Lower lobe of right lung (tissue), 2 donors: ENCODE results near the gene C12orf50. TPM values are rescaled to one million over a fixed set of nuclear protein-coding genes. Genes with fewer than 3 reads are reported as not detected.
"Not testable (repeated sequence)": the region's sequence is repeated elsewhere in the genome, so short reads cannot be mapped to it uniquely, and the experiment has no call there.

Experiments used
- ATAC-seq, 2 donors: fragments of 200-7000 bp; cut with Tn5 transposase; one replicate each; pipeline ENCODE4 v1.9.1; 2020 to 2022; ENCODE audit warnings: mild to moderate bottlenecking in 2 of 2, moderate library complexity in 2 of 2
- DNase-seq: peaks from one replicate; pipeline ENCODE4 v3.0.0-alpha.2; 2020
- H3K27ac ChIP-seq: fragments of 200-600 bp; one replicate; pipeline ENCODE4 v1.8.0; 2022
- H3K27me3 ChIP-seq: fragments of 200-600 bp; one replicate; pipeline ENCODE4 v1.8.0; 2022; ENCODE audit warnings: low read depth
- H3K36me3 ChIP-seq: fragments of 200-600 bp; one replicate; pipeline ENCODE4 v1.8.0; 2022; ENCODE audit warnings: mild to moderate bottlenecking
- H3K4me1 ChIP-seq: fragments of 200-600 bp; one replicate; pipeline ENCODE4 v1.8.0; 2022
- H3K4me3 ChIP-seq: fragments of 200-600 bp; one replicate; pipeline ENCODE4 v1.8.0; 2022; ENCODE audit warnings: mild to moderate bottlenecking
- H3K9me3 ChIP-seq: fragments of 200-600 bp; one replicate; pipeline ENCODE4 v1.8.0; 2022
- intact Hi-C: fragments of 100-400 bp; cut with DNase I; formaldehyde crosslinking; loops from one replicate; pipeline ENCODE4 v1.11.0; 2022
- total RNA-seq: library from RNA; stranded (reverse); fragmentation: NEBNext Ultra II Directional; extraction: Animal tissue kit (Norgen Biotek cat#: 25700); gene quantifications from one replicate; pipeline ENCODE4 v1.2.1, GENCODE V29; 2021
- TF ChIP-seq, protein P1 (sequence below): fragments of 200-600 bp; IDR thresholded peaks from one replicate; pipeline ENCODE4 v1.8.0; 2022; ENCODE audit warnings: antibody characterized with exemption, mild to moderate bottlenecking
- donor health status: DM: no; HTN: yes; CAD: no; lungs with severe emphysema.

Gene C12orf50
- total RNA-seq, 1 donor from 2014 or later, result not detected

- intact Hi-C loops, result no loop called here
Observed at GRCh38 chr12:87967871-87968270, 61.3 kb downstream of the C12orf50 start.

GRCh38 chr12:87960566-87960965 is 68.6 kb downstream of the C12orf50 start:
- no peaks in the 10 kb centered on the region for H3K4me1 ChIP-seq
- intact Hi-C loops, result no loop called here
- DNase-seq (no peak), ATAC-seq (no peak)
- TF ChIP-seq, protein P1, sequence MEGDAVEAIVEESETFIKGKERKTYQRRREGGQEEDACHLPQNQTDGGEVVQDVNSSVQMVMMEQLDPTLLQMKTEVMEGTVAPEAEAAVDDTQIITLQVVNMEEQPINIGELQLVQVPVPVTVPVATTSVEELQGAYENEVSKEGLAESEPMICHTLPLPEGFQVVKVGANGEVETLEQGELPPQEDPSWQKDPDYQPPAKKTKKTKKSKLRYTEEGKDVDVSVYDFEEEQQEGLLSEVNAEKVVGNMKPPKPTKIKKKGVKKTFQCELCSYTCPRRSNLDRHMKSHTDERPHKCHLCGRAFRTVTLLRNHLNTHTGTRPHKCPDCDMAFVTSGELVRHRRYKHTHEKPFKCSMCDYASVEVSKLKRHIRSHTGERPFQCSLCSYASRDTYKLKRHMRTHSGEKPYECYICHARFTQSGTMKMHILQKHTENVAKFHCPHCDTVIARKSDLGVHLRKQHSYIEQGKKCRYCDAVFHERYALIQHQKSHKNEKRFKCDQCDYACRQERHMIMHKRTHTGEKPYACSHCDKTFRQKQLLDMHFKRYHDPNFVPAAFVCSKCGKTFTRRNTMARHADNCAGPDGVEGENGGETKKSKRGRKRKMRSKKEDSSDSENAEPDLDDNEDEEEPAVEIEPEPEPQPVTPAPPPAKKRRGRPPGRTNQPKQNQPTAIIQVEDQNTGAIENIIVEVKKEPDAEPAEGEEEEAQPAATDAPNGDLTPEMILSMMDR, result no peak
- no peak overlapping the region for H3K27ac ChIP-seq
- no peaks in the 10 kb centered on the region for H3K36me3 ChIP-seq
- H3K27me3 ChIP-seq, result no peaks in the 10 kb centered on the region
- H3K4me3 ChIP-seq, result no peak overlapping the region
- no peaks in the 10 kb centered on the region for H3K9me3 ChIP-seq

More at GRCh38 chr12:87967871-87968270, 61.3 kb downstream of the C12orf50 start:
- H3K4me3 ChIP-seq, result no peak overlapping the region
- TF ChIP-seq, protein P1, result no peak
- H3K27me3 ChIP-seq, result no peaks in the 10 kb centered on the region
- H3K27ac ChIP-seq, result no peak overlapping the region
- no peaks in the 10 kb centered on the region for H3K9me3 ChIP-seq
- H3K4me1 ChIP-seq, result no peaks in the 10 kb centered on the region
- no peaks in the 10 kb centered on the region for H3K36me3 ChIP-seq
- ATAC-seq (no peak), DNase-seq (no peak)

DNA sequence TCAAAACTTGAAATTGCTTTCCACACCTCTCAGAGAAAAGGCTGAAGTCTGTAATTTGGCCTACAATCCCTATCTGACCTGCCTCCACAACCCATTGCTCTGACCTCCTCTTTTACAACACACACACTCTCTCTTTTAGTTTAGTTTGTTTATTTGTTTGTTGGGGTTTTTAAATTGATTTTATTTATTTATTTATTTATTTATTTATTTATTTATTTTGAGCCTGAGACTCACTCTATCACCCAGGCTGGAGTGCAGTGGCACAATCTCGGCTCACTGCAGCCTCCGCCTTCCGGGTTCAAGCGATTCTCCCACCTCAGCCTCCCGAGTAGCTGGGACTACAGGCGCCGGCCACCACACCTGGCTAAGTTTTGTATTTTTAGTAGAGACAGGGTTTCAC is 75.2 kb downstream of the C12orf50 start:
- H3K36me3 ChIP-seq, DNase-seq, H3K9me3 ChIP-seq, intact Hi-C loops, H3K4me3 ChIP-seq, H3K27me3 ChIP-seq, H3K4me1 ChIP-seq, ATAC-seq, H3K27ac ChIP-seq: not testable (repeated sequence)

DNA sequence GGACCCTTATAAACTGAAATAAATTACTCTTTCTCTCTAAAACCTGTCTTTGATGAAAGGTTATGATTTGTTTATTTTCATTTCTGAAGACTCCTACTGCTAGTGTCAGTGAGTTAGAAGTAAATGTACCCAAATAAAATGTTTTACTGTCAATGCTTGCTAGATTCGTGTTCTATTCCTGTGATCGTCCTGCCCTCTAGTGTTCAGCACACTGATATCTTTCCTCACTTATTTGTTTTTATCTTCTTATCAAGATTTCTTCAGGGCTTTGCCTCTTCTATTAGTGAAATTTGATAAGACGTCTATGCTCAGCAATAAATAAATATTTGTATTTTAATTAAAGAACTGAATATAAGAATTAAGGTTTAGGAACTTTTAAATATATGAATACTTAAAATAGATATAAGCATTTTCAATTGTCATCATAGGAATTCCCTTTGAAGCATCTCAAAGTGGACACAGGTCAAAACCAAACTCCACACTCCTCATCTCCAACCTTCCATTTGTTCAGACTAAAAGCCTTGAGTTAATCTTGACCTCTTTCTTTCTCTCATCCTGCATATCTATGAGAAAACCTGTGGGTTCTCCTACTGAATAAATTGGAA is 75.8 kb downstream of the C12orf50 start:
- H3K9me3 ChIP-seq, result no peaks in the 10 kb centered on the region
- no peak overlapping the region for H3K4me3 ChIP-seq
- no peak for ATAC-seq
- H3K27me3 ChIP-seq, result no peaks in the 10 kb centered on the region
- no peaks in the 10 kb centered on the region for H3K4me1 ChIP-seq
- TF ChIP-seq, protein P1, result peak; percentile 27
- H3K27ac ChIP-seq, result no peak overlapping the region
- intact Hi-C loops, result no loop called here
- no peaks in the 10 kb centered on the region for H3K36me3 ChIP-seq
- DNase-seq, result no peak

DNA sequence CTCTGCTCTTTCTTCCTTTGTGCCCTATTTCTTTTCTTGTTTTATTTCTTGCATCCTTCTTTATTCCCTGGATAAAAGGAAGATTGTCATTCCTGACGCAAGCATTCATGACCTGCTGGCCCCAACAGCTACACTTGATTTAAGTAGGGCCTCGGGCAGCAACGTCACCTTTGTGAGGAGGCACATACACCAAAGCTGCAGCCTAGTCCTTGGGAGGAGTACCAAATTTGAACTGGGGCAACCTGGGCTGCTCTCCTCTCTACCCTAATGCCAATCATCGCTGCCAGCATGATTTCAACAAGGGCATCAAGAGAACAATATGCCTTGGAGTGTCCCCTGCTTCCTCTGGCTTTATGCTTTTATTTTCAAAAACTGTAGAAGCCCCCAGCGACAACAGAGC is 76.4 kb downstream of the C12orf50 start:
- H3K4me3 ChIP-seq, result no peak overlapping the region
- DNase-seq, result no peak

DNA sequence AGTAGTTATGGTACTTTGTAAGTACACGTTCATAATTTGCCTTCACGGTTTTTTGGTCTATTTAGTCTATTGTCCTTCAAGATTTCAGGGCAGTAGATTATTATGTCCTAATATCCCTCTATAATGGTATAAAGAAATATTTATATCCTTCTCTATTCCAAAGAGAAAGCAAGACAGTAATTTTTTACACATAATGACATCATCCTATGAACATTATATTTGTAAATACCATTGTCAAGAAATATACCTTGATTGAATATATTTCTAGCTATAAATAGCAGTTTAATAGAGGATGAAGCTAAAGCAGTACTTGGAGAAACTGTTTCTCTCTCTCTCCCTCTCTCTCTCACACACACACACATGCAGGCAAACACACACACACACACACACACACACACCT is 77.0 kb downstream of the C12orf50 start:
- TF ChIP-seq, protein P1, result no peak
- Histone ChIP-seq H3K4me3 (no peak overlapping the region), H3K27ac (no peak overlapping the region), H3K27me3 (no peaks in the 10 kb centered on the region), H3K9me3 (no peaks in the 10 kb centered on the region), H3K4me1 (no peaks in the 10 kb centered on the region), H3K36me3 (no peaks in the 10 kb centered on the region)
- intact Hi-C loops, result no loop called here
- DNase-seq (no peak), ATAC-seq (no peak)

More for the DNA sequence above, 76.4 kb downstream of the C12orf50 start:
- Histone ChIP-seq H3K36me3 (no peaks in the 10 kb centered on the region), H3K4me1 (no peaks in the 10 kb centered on the region), H3K27me3 (no peaks in the 10 kb centered on the region), H3K9me3 (no peaks in the 10 kb centered on the region), H3K27ac (no peak overlapping the region)
- intact Hi-C loops, result no loop called here
- TF ChIP-seq, protein P1, result no peak
- no peak for ATAC-seq
